DMS53 (cell line): ENCODE results near the gene AHNAK2.

Experiments used
- DNase-seq: peaks from one replicate; lab custom pipeline; 2025; lab: John Stamatoyannopoulos, UW

AHNAK2 gene

GRCh38 chr14:104973385-104974145 is 4.6 kb downstream of the AHNAK2 start:
- no peak for DNase-seq

GRCh38 chr14:104973135-104973384 is 5.1 kb downstream of the AHNAK2 start:
- DNase-seq = peak; percentile 48

DNA sequence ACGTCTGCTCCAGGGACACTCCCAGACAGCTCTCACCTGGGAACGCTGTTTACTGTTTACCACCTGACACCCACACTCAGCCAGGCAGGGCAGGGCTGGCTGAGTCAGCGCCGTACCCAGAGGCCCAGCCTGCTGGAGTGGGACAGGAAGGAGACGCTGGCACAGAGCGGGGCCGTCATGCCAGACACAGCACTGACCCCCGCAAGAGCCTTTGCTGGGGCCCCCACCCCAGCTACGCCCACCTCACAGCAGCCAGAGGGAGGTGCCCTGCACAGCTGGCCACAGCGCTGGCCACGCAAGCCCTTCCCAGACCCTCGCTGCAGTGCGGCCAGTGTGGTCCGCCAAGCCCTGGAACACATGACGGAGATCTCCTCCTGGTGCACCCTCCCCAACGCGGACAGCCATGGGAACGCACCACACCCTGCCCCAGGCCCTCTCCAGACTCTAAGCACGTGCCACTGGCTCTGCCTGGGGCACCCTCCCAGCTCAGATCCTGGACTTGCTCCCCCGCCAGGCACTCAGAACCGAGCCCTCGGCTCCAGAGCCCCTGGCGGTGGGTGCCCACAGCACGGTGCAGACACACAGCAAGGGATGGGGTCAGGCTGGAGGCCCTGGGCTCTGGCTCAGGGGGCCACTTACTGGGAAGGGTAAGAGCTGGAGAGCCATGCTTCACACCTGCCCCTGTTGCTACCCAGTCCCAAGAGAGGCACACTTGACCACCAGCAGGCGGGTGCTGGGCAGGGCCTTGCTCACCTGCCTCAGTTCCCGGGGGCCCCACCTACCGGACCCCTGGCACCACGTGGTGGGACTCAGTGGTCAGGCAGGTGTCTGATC is 5.7 kb downstream of the AHNAK2 start:
- peak; percentile 94 for DNase-seq

GRCh38 chr14:104971447-104972240 is 6.5 kb downstream of the AHNAK2 start:
- DNase-seq = no peak

- peak; percentile 16 for DNase-seq
These were observed 7.7 kb downstream of the AHNAK2 start for GRCh38 chr14:104970231-104971068.

DNA sequence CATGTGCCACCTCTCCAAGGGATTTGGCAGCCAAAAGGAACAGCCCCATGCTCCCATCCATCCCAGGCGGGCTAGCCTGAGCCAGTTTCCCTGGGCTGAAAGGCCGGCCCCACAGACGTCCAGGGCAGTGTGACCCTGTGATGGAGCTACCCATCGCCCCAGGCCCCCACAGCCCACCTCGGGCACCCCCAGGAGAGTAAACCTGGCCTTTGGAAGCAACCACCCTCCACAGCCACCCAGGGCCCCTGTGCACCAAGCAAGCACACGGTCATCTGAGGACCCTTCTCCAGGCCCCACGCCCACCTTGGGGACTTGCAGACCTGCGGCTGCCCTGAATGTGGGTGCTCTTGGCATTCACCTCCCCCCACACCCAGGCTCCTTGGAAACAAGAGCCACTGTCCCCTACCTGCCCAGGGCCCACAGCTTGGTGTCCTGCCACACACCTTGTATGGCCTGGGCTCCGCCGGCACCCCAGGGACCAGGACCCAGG is 8.4 kb downstream of the AHNAK2 start:
- DNase-seq = no peak

GRCh38 chr14:104968541-104969401 is 9.4 kb downstream of the AHNAK2 start:
- peak; percentile 77 for DNase-seq

DNA sequence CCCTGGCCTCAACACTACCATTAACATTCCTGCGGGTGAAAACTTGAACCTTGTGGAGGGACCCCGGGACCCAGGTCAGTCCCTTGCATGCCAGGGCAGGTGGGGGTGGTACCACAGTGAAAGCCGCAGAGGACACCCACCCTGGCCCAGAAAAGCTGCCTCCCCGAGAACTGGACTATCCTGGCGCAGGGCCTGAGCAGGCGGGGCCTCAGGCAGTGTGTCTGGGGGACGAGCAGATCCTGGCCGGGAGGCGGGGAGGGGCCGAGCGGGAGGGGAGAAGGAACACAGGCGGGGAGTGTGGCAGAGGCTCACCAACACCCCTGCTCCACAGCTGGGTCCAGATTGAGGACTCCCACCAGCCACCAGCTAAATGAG is 10.0 kb downstream of the AHNAK2 start:
- DNase-seq = peak; percentile 78

- peak; percentile 85 for DNase-seq
These were observed 10.6 kb downstream of the AHNAK2 start for GRCh38 chr14:104967386-104968152.

- no peak for DNase-seq
These were observed 11.2 kb downstream of the AHNAK2 start for GRCh38 chr14:104966981-104967385.

DNA sequence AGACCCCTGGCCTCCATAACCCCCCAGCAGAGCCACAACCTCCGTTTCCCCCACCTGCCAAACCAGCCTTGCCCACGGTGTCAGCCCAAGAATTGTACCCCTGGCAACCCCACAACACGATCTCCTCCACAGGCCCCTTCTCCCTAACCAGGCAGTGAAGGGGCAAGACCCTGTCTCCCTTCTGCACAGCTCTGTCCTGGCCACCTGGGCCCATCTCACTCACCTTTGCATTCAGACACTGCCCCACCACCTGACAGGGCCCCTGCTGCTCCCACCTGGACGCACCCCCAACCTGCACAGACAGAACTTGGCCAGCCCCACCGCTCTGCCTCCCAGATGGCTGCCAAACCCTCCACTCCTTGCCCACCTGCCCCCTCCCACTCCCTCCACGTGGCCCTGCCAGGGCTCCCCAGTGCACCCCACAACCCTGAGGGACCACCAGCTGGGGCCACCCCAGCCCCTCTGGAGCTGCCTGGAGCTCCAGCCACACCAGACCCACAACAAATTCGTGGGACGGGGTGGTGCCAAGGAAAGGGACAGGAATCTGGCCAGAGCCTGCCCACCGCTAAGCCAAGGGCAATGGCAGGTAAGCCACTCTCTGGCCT is 11.8 kb downstream of the AHNAK2 start:
- no peak for DNase-seq

- DNase-seq = no peak
These were observed 12.5 kb downstream of the AHNAK2 start for GRCh38 chr14:104965561-104966231.

DNA sequence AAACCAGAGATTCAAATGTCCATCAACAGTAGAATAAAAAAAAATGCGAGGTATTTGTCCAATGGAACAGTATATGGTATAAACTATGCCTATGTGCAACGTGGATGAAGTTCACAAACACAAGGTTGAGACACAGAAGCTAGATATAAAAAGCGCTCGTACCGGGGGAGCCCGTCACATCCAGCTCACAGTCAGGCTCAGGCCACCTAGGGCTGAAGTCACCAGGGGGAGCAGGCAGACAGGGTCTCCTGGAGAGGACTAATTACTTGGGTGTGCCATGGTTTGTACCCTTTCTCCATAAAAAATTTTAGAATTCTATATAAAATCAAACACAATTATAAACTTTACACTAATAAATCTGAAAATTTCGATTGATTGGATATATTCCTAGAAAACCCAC is 13.6 kb downstream of the AHNAK2 start:
- DNase-seq = no peak

- DNase-seq = no peak
These were observed 20.7 kb downstream of the AHNAK2 start for GRCh38 chr14:104957146-104958113.

DNA sequence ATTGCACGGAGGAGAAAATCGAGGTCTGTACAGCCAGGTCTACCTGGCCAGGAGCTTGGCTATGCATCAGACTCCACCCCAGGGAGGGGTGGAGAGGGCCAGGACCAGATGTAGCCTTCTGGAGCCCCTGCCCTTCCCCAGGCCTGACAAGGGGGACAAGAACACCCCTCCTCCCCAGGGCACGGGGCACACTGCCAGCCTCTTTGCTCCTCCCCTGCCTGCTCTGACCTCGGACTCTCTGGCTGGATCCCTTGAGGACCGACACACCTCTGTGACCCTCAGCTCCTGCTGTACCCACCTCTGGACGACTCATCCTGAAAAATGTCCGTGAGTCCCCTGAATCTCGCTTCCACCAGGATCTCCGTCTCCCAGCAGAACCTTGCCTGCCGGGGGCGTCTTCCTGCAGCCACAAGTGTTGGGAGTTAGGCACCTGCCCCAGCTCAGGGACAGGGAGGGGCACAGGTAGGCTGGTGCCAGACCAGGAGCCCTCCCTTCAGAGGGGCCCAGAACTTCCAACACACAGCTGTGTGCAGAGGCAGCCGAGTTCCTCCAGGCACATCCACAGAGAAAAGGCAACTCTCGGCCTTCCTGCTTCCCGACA is 21.8 kb downstream of the AHNAK2 start:
- no peak for DNase-seq

DNA sequence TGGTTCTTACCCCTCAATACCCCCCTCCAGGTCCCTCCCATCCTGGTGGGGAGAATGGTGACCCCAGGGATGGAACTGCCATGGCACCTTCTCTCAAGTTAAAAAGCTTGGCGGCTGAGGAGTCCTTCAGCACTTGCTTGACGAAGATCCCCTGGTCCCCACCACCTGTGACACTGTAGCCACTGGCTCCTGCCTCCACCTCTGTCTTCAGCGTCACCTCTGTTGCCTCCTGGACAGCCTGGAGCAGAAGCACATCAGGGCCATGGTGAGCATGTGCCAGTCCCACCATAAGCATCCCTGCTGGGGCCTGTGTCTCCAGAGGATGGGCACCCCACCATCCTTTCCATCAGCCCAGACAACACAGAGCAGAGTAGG is 22.8 kb downstream of the AHNAK2 start:
- no peak for DNase-seq

GRCh38 chr14:104954746-104955395 is 23.3 kb downstream of the AHNAK2 start:
- DNase-seq = no peak
